Loucy (cell line): ENCODE results near the gene PARP12.

Experiments used
- CTCF ChIP-seq: fragments of 200-600 bp; sonication (generic); conservative IDR thresholded peaks from 2 replicates; pipeline ENCODE4 v1.5.1; 2014; ENCODE audit warnings: mild to moderate bottlenecking, antibody characterized with exemption, low read length
- EZH2phosphoT487 ChIP-seq: fragments of 200-600 bp; IDR thresholded peaks from 2 replicates; pipeline ENCODE4 v1.6.1; 2018; ENCODE audit warnings: antibody characterized with exemption, mild to moderate bottlenecking, moderate library complexity, borderline replicate concordance

DNA sequence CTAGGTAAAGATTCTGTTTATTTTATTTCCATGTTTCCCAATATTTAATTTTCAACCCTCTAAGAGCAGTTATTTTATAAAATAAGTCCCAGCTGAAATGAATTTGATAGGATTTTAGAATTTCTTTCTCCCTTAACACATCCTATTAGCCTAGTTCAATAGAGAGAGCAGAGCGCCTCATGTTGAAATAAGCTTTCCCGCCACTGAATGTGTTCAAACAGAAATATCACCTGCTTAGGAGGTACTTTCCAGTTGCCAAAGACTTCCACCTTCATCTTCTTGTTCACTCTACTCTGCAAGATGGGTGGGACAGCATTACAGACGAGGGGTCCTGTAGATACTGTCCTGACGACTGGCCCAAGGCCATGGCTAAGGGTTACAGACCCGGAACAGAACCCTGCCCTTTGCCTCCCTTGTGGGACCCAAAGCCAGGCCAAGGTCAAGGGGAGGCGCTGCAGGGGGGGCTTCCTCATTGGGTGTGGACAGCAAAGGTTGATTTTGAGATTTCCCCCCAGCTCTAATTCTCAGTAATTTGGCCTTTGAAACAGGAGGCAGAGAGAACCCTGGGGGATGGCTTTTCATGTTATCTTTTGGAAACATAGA is 62.0 kb downstream of the PARP12 start:
- TF ChIP-seq CTCF: no peak
- no peak for TF ChIP-seq EZH2phosphoT487
